BJ (cell line): ENCODE data around the gene LINC01488. TPM values are rescaled to one million over a fixed set of nuclear protein-coding genes. Genes with fewer than 3 reads are reported as not detected.

Experiments
- CTCF ChIA-PET: fragments of 350-600 bp; formaldehyde crosslinking; extraction: SDS; loops from one replicate; lab custom pipeline; 2021; ENCODE audit warnings: antibody characterized with exemption, inconsistent platforms; lab: Yijun Ruan, JAX
- POLR2A ChIA-PET: fragments of 300-600 bp; sonication (Branson Sonifier 250); formaldehyde crosslinking; extraction: SDS; loops from one replicate; lab custom pipeline; 2021; ENCODE audit warnings: antibody characterized with exemption; lab: Charles Lee
- DNase-seq: peaks from one replicate; pipeline ENCODE4 v3.0.0-alpha.2; 2011; ENCODE audit warnings: low read depth
- H3K27me3 ChIP-seq: 2 replicates; pipeline ENCODE4 v1.6.0; 2011; ENCODE audit warnings: low read length; ENCODE audit not compliant: control insufficient read depth, insufficient read depth
- H3K36me3 ChIP-seq: 2 replicates; pipeline ENCODE4 v1.5.1; 2011; ENCODE audit warnings: low read length; ENCODE audit not compliant: control insufficient read depth, insufficient read depth
- H3K4me3 ChIP-seq: 2 replicates; pipeline ENCODE4 v1.5.1; 2011; ENCODE audit warnings: low read depth, mild to moderate bottlenecking, control low read depth, low read length
- CTCF ChIP-seq: IDR thresholded peaks from 2 replicates; pipeline ENCODE4 v1.5.1; 2011; ENCODE audit warnings: low read depth, mild to moderate bottlenecking, control low read depth, inconsistent platforms, low read length, moderate library complexity; ENCODE audit not compliant: insufficient read depth
- polyA plus RNA-seq: library from polyadenylated mRNA; depleted of rRNA; stranded (reverse); fragments of >200 nt; gene quantifications from 2 replicates; pipeline ENCODE4 v1.2.3, GENCODE V29; 2011

LINC01488 gene
- polyA plus RNA-seq, 1 experiment, result not detected

GRCh38 chr11:69525516-69526452 is 44.3 kb downstream of the LINC01488 start:
- POLR2A ChIA-PET, result no interaction called here
- CTCF ChIA-PET, result no interaction called here
- DNase-seq, result no peak

GRCh38 chr11:69526453-69526810 is 45.0 kb downstream of the LINC01488 start:
- no peak for TF ChIP-seq CTCF
- H3K36me3 ChIP-seq, result no peaks in the 10 kb centered on the region
- no peak overlapping the region for H3K4me3 ChIP-seq
- H3K27me3 ChIP-seq, result no peaks in the 10 kb centered on the region; the same call in 1 of the 2 replicates
- no peak for DNase-seq
- ChIA-PET POLR2A (no interaction called here), CTCF (no interaction called here)

More at GRCh38 chr11:69525516-69526452, 44.3 kb downstream of the LINC01488 start:
- no peak overlapping the region for H3K4me3 ChIP-seq
- H3K27me3 ChIP-seq, result no peaks in the 10 kb centered on the region
- H3K36me3 ChIP-seq, result no peaks in the 10 kb centered on the region
- no peak for TF ChIP-seq CTCF

- ChIA-PET POLR2A (no interaction called here), CTCF (no interaction called here)
- no peak for TF ChIP-seq CTCF
- DNase-seq, result no peak
- Histone ChIP-seq H3K36me3 (no peaks in the 10 kb centered on the region), H3K27me3 (no peaks in the 10 kb centered on the region; the same call in 1 of the 2 replicates), H3K4me3 (no peak overlapping the region)
Measured at GRCh38 chr11:69529001-69529400, 47.5 kb downstream of the LINC01488 start.

- no peak for DNase-seq
- Histone ChIP-seq H3K36me3 (no peaks in the 10 kb centered on the region), H3K4me3 (no peak overlapping the region), H3K27me3 (no peaks in the 10 kb centered on the region; the same call in 1 of the 2 replicates)
- ChIA-PET CTCF (no interaction called here), POLR2A (no interaction called here)
- no peak for TF ChIP-seq CTCF
Measured at GRCh38 chr11:69530278-69531070, 49.0 kb downstream of the LINC01488 start.
